H9 (cell line): ENCODE data around the gene ZNF212. TPM values are rescaled to one million over a fixed set of nuclear protein-coding genes. Genes with fewer than 3 reads are reported as not detected.

ENCODE experiments used
- DNase-seq: peaks from one replicate; pipeline ENCODE4 v3.0.0-alpha.2; 2017
- H2AFZ ChIP-seq: one replicate; pipeline ENCODE4 v1.6.1; 2013; ENCODE audit warnings: mild to moderate bottlenecking, low read length, control low read depth, moderate library complexity
- H2AK5ac ChIP-seq: 2 replicates; pipeline ENCODE4 v1.6.1; 2013; ENCODE audit warnings: low read length, control low read depth, mixed read lengths; ENCODE audit not compliant: insufficient read length
- H2BK120ac ChIP-seq: one replicate; pipeline ENCODE4 v1.6.1; 2013; ENCODE audit warnings: low read depth, mild to moderate bottlenecking, low read length, control low read depth, inconsistent platforms; ENCODE audit not compliant: poor library complexity, severe bottlenecking
- H2BK12ac ChIP-seq: 2 replicates; pipeline ENCODE4 v1.6.1; 2013; ENCODE audit warnings: low read length, control low read depth, mixed read lengths, low read depth; ENCODE audit not compliant: insufficient read length
- H2BK15ac ChIP-seq: 2 replicates; pipeline ENCODE4 v1.6.1; 2013; ENCODE audit warnings: low read depth, low read length, control low read depth
- H2BK20ac ChIP-seq: one replicate; pipeline ENCODE4 v1.6.1; 2013; ENCODE audit warnings: low read depth, mild to moderate bottlenecking, low read length, control low read depth, inconsistent platforms; ENCODE audit not compliant: poor library complexity, severe bottlenecking
- H2BK5ac ChIP-seq: 2 replicates; pipeline ENCODE4 v1.6.1; 2013; ENCODE audit warnings: low read length, control low read depth, mixed read lengths; ENCODE audit not compliant: insufficient read length
- H3K14ac ChIP-seq: 2 replicates; pipeline ENCODE4 v1.6.1; 2013; ENCODE audit warnings: low read length, control low read depth; ENCODE audit not compliant: insufficient read depth
- H3K18ac ChIP-seq: 2 replicates; pipeline ENCODE4 v1.6.1; 2013; ENCODE audit warnings: low read depth, mild to moderate bottlenecking, mixed read lengths, low read length, control low read depth; ENCODE audit not compliant: insufficient read length
- H3K23ac ChIP-seq: 2 replicates; pipeline ENCODE4 v1.6.1; 2013; ENCODE audit warnings: low read length, control low read depth, mixed read lengths, low read depth; ENCODE audit not compliant: insufficient read length
- H3K23me2 ChIP-seq: 2 replicates; pipeline ENCODE4 v1.6.1; 2013; ENCODE audit warnings: low read depth, mild to moderate bottlenecking, mixed read lengths, low read length, control low read depth; ENCODE audit not compliant: insufficient read length, poor library complexity, severe bottlenecking
- H3K27ac ChIP-seq: 2 replicates; pipeline ENCODE4 v1.5.1; 2013; ENCODE audit warnings: low read length, control low read depth, mixed read lengths, low read depth; ENCODE audit not compliant: insufficient read length
- H3K27me3 ChIP-seq: 2 replicates; pipeline ENCODE4 v1.6.1; 2013; ENCODE audit warnings: low read length, control low read depth, inconsistent platforms; ENCODE audit not compliant: insufficient read depth
- H3K4ac ChIP-seq: 2 replicates; pipeline ENCODE4 v1.6.1; 2013; ENCODE audit warnings: low read depth, mild to moderate bottlenecking, control low read depth, inconsistent platforms, low read length, moderate library complexity
- H3K4me1 ChIP-seq: 2 replicates; pipeline ENCODE4 v1.6.1; 2013; ENCODE audit warnings: low read length, control low read depth, inconsistent platforms; ENCODE audit not compliant: insufficient read depth
- H3K4me2 ChIP-seq: 2 replicates; pipeline ENCODE4 v1.6.1; 2013; ENCODE audit warnings: low read length, control low read depth, mixed read lengths; ENCODE audit not compliant: insufficient read length, insufficient read depth
- H3K56ac ChIP-seq: 2 replicates; pipeline ENCODE4 v1.6.1; 2013; ENCODE audit warnings: low read depth, mild to moderate bottlenecking, mixed read lengths, low read length, control low read depth; ENCODE audit not compliant: insufficient read length
- H3K79me1 ChIP-seq: 2 replicates; pipeline ENCODE4 v1.6.1; 2013; ENCODE audit warnings: low read depth, mild to moderate bottlenecking, moderate library complexity, low read length, control low read depth, inconsistent platforms; ENCODE audit not compliant: insufficient read depth, poor library complexity, severe bottlenecking
- H3K79me2 ChIP-seq: 2 replicates; pipeline ENCODE4 v1.6.1; 2013; ENCODE audit warnings: low read length, control low read depth, inconsistent platforms; ENCODE audit not compliant: insufficient read depth
- H3K9ac ChIP-seq: 2 replicates; pipeline ENCODE4 v1.6.1; 2013; ENCODE audit warnings: low read length, control low read depth, mixed read lengths; ENCODE audit not compliant: insufficient read length; ENCODE audit errors: extremely low read depth
- H3K9me3 ChIP-seq: one replicate; pipeline ENCODE4 v1.6.1; 2013; ENCODE audit warnings: low read depth, low read length, inconsistent platforms; ENCODE audit not compliant: control insufficient read depth
- H3T11ph ChIP-seq: one replicate; pipeline ENCODE4 v1.6.1; 2013; ENCODE audit warnings: mild to moderate bottlenecking, low read length, control low read depth, inconsistent platforms
- H4K20me1 ChIP-seq: one replicate; pipeline ENCODE4 v1.6.1; 2013; ENCODE audit not compliant: control insufficient read depth, insufficient read length, insufficient read depth
- H4K5ac ChIP-seq: 2 replicates; pipeline ENCODE4 v1.6.1; 2013; ENCODE audit warnings: low read depth, mild to moderate bottlenecking, mixed read lengths, low read length, control low read depth; ENCODE audit not compliant: insufficient read length
- H4K8ac ChIP-seq: replicated peaks from 2 replicates; pipeline ENCODE4 v1.6.1; 2013; ENCODE audit warnings: low read length, control low read depth, mixed read lengths, low read depth; ENCODE audit not compliant: insufficient read length
- H4K91ac ChIP-seq: 2 replicates; pipeline ENCODE4 v1.6.1; 2013; ENCODE audit warnings: low read depth, mild to moderate bottlenecking, moderate library complexity, mixed read lengths, low read length, control low read depth; ENCODE audit not compliant: insufficient read length
- H3K27ac Mint-ChIP-seq, 3 experiments: 2 replicates in 2 of 3; 3 replicates in 1 of 3; pipeline ENCODE4 v1.8.0; 2020 to 2021; ENCODE audit warnings: mixed read lengths in 3 of 3, mild to moderate bottlenecking in 1 of 3, moderate library complexity in 1 of 3
- H3K27me3 Mint-ChIP-seq: 2 replicates; pipeline ENCODE4 v1.8.0; 2021; ENCODE audit warnings: low read depth, mild to moderate bottlenecking, moderate library complexity, mixed read lengths
- H3K36me3 Mint-ChIP-seq, 3 experiments: 2 replicates in 2 of 3; 3 replicates in 1 of 3; pipeline ENCODE4 v1.8.0; 2020 to 2021; ENCODE audit warnings: low read depth in 3 of 3, mixed read lengths in 3 of 3; ENCODE audit not compliant: insufficient read depth in 1 of 3
- H3K4me1 Mint-ChIP-seq, 2 experiments: 2 replicates each; pipeline ENCODE4 v1.8.0; 2020; ENCODE audit warnings: mixed read lengths in 2 of 2
- H3K4me3 Mint-ChIP-seq, 2 experiments: 2 replicates in 1 of 2; 3 replicates in 1 of 2; pipeline ENCODE4 v1.8.0; 2020 to 2021; ENCODE audit warnings: mild to moderate bottlenecking in 2 of 2, mixed read lengths in 2 of 2, moderate library complexity in 1 of 2
- H3K9me3 Mint-ChIP-seq, 2 experiments: 2 replicates in 1 of 2; 3 replicates in 1 of 2; pipeline ENCODE4 v1.8.0; 2020; ENCODE audit warnings: mild to moderate bottlenecking in 2 of 2, mixed read lengths in 2 of 2, moderate library complexity in 1 of 2
- CTCF ChIP-seq: fragments of 200-600 bp; sonication (generic); conservative IDR thresholded peaks from 3 replicates; pipeline ENCODE4 v1.8.0; 2021; ENCODE audit warnings: antibody characterized with exemption, mild to moderate bottlenecking
- WGBS: extraction: QIAGEN DNeasy Blood & Tissue Kit; methylation state at CpG from one replicate; pipeline ENCODE4 v1.1.7; 2013; ENCODE audit warnings: missing lambda C conversion rate, low lambda C conversion rate, mixed read lengths; ENCODE audit not compliant: insufficient read length; ENCODE audit errors: extremely low coverage; 5-methylcytosine and 5-hydroxymethylcytosine counted together
- total RNA-seq: library from RNA; stranded (reverse); gene quantifications from 2 replicates; pipeline ENCODE4 v1.2.1, GENCODE V29; 2021

Gene ZNF212
- total RNA-seq, 1 experiment from 2014 or later = 21.1 TPM

GRCh38 chr7:149205690-149206381, 33.6 kb upstream of the ZNF212 start:
- no peak overlapping the region for H2BK15ac ChIP-seq
- no peak for DNase-seq
- H3K27ac Mint-ChIP-seq = peak overlapping the region in 2 of 3 experiments; percentile 46 to 84; a peak in 4 of 7 replicates
- no peak overlapping the region for H3K27ac ChIP-seq
- H3K14ac ChIP-seq = no peak overlapping the region; the same call in 1 of the 2 replicates
- H3K4me2 ChIP-seq = no peak overlapping the region
- H3K9me3 Mint-ChIP-seq = no peaks in the 10 kb centered on the region; a peak in 1 of 5 replicates
- no peak overlapping the region for H3K9ac ChIP-seq
- no peak overlapping the region for H2AFZ ChIP-seq
- no peak for TF ChIP-seq CTCF
- no peak overlapping the region for H3K23ac ChIP-seq
- no peak overlapping the region for H3T11ph ChIP-seq
- no peaks in the 10 kb centered on the region for H3K9me3 ChIP-seq
- H3K4ac ChIP-seq = no peak overlapping the region
- no peak overlapping the region for H3K56ac ChIP-seq
- H3K4me1 Mint-ChIP-seq = peaks cover 20 to 25% of the 10 kb centered on the region in 2 experiments
- H3K27me3 ChIP-seq = no peaks in the 10 kb centered on the region
- H4K20me1 ChIP-seq = peaks cover 3% of the 10 kb centered on the region
- no peak overlapping the region for H3K18ac ChIP-seq
- no peak overlapping the region for H4K8ac ChIP-seq
- no peaks in the 10 kb centered on the region for H3K79me2 ChIP-seq
- H3K4me1 ChIP-seq = peaks cover 7% of the 10 kb centered on the region; the same call in 1 of the 2 replicates
- peaks cover 72 to 90% (median 82%) of the 10 kb centered on the region in 3 experiments for H3K36me3 Mint-ChIP-seq
- no peak overlapping the region for H4K91ac ChIP-seq
- no peak overlapping the region for H2BK120ac ChIP-seq
- no peak overlapping the region for H2BK5ac ChIP-seq
- H4K5ac ChIP-seq = no peak overlapping the region
- H2BK20ac ChIP-seq = no peak overlapping the region
- H2BK12ac ChIP-seq = no peak overlapping the region
- no peaks in the 10 kb centered on the region for H3K27me3 Mint-ChIP-seq
- H3K79me1 ChIP-seq = peaks cover 6% of the 10 kb centered on the region
- no peak overlapping the region for H2AK5ac ChIP-seq
- peak overlapping the region in 1 of 2 experiments; percentile 1; a peak in 1 of 5 replicates for H3K4me3 Mint-ChIP-seq
- H3K23me2 ChIP-seq = no peaks in the 10 kb centered on the region
- no CpG with 5 or more reads among the region's 18 CpGs for WGBS
